GM19043 (cell line): ENCODE data around the gene KLHL5.

Experiments used
- ATAC-seq: cut with Tn5 transposase; IDR thresholded peaks from one replicate; pipeline ENCODE4 v1.9.1; 2021; ENCODE audit warnings: low read depth; ENCODE audit not compliant: unreplicated experiment

Gene KLHL5

GRCh38 chr4:39043058-39043860 lies 18.8 kb upstream of the KLHL5 start:
- ATAC-seq = no peak

DNA sequence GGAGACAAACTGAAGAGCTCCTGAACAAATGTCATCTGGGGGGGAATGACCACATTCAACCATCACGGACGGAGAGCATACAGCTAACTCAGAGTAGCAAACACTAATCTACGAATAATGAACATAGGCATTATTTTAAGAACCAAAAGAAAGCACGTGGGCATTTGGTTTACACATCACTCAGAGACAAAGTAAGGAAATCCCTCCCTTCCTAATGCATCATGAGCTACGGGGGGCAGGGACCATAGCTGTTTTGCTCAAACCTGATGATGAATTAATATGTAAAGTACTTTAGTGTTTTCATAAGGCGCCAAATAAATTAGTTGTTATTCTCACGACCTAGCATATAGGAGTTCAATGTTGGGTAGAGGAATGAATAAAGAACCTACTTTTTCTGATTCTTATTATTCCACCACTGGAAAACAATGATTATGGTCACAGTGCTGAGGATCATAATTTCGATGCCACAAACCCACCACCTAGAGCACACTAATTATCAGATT lies 18.1 kb upstream of the KLHL5 start:
- ATAC-seq = no peak

GRCh38 chr4:39044364-39044955 lies 17.6 kb upstream of the KLHL5 start:
- peak; percentile 53 for ATAC-seq

DNA sequence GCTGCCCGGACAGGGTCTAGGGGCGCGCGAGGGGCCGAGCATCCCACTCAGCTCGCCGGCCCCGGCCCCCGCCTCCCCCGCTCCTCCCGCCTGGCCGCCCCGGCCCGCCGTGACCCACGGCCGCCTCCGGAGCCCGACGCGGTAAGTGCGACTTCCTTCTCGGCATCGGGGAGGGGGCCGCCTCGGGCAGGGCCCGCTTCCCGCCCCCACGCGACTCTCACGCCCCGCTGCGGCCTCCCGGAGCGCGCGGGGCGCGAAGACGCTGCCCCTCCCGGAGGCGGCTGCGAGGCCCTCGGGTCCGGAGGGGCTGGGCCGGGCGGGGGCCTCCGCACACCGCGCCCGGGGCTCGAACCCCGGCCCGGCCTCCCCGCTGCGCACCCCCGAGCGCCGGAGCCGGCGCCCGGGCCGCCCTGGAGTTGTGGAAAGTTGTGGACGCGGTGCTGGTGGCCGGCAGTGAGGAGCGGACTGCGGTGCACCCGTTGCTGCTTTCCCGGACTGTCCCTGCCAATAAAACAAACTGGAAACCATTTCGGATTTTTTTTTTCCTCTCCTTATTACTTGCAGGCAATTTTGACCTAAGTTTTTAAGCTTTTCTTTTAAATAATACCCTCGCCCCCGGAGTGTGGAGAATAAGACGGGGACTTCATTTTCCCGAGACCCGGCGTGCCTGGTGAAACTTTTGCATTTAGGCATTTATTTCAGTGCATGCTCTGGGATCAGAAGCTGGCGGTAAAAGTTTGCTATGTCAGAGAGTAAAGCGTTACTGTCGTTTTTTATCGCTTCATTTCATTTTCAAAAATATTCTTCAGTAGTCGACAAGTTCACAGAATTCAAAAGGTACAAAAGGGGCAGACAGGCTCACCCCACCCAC lies 16.8 kb upstream of the KLHL5 start:
- ATAC-seq = peak; percentile 15

DNA sequence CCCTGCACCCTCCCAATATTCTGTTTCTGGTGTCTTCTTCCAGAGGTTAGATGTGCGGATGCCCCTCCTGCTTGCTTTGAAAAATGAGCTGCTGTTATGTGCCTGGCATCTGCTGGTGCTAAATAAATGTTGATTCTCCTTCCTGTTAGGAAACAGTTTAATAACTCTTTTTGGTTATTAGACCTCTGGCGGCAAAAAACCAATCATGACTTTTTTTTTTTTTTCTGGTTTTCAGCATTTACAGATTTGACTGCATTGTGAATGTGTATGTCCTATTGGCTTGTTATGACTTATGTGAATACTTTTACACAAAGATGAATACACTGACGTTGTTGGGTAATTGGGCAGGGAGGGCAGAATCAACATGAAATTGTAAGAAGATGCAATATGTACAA lies 16.2 kb upstream of the KLHL5 start:
- no peak for ATAC-seq

DNA sequence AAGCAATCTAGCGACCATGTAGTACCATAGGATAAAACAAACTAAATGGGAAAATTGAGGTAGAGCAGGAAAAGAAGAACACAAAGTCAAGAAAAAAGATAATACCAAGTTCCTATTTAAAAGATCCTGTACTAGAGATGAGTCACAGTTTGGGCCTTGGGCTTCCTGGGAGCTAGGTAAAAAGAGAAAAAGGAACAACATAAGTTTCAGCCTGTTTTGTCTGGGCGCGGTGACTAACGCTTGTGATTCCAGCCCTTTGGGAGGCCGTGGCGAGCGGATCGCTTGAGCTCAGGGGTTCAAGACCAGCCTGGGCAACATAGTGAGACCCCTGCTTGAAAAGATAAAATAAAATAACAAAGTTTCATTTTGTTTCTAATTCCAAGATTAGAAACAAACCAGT lies 15.8 kb upstream of the KLHL5 start:
- ATAC-seq = no peak

GRCh38 chr4:39047681-39048080 lies 14.4 kb upstream of the KLHL5 start:
- no peak for ATAC-seq

- ATAC-seq = no peak
Observed at GRCh38 chr4:39048311-39048710, 13.7 kb upstream of the KLHL5 start.

DNA sequence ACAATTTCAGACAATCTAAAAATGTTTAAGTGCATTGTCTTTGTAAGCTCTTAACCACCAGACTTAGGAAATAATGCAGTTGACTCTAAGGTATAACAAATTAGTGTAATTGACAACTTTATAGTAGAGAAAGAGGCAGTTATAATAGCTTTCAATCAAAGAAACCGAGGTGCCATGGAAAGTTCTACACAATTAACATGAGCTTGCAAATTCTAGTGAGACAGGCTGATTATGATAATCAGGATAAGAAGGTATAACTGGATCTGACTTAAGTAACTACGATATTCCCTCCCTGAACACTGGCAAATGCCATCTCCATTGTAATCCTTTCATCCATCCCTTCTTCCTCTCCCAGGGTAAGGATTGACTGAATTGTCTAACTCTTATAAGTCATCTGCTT lies 11.4 kb upstream of the KLHL5 start:
- ATAC-seq = no peak

GRCh38 chr4:39051492-39051891 lies 10.5 kb upstream of the KLHL5 start:
- no peak for ATAC-seq

GRCh38 chr4:39053983-39054382 lies 8.0 kb upstream of the KLHL5 start:
- no peak for ATAC-seq

DNA sequence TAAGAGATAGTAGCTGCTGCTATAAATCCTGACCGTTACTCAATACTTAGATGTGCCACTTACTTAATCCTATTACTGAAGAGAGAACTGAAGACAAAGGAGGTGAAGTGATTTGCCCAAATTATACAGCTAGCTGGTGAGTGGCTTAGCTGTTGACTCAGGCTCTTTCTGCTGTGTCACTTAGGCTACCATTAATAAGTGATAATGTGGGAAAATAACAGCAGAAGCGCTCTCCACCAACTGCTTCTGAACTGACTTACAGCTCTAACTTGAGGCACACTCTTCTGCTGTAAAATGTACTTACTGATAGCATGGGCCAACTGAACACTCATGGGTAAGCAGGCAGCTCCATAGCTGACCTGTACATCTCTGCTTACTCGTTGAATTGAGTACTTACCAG lies 7.5 kb upstream of the KLHL5 start:
- no peak for ATAC-seq

- no peak for ATAC-seq
Observed at GRCh38 chr4:39056023-39056422, 6.0 kb upstream of the KLHL5 start.

DNA sequence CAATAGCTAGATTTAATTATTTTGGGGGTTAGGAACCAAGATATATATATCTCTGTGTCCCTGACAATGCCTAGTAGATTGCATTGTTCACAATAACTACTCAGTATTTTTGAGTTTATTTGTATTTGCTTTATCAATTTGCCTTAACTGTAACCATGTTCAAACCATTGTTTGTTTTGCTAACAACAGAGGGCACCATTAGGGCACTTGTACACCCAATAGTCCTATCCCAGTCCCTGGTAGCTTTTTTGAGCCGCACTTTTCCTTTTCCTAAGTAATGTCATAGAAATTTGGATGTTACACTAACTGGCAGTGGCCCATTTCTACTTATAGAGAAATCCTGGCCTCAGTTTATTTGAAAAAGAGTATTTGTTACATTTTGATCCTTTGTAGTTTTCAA lies 575 bp upstream of the KLHL5 start:
- no peak for ATAC-seq

GRCh38 chr4:39062770-39063097 lies 702 bp downstream of the KLHL5 start:
- ATAC-seq = no peak

DNA sequence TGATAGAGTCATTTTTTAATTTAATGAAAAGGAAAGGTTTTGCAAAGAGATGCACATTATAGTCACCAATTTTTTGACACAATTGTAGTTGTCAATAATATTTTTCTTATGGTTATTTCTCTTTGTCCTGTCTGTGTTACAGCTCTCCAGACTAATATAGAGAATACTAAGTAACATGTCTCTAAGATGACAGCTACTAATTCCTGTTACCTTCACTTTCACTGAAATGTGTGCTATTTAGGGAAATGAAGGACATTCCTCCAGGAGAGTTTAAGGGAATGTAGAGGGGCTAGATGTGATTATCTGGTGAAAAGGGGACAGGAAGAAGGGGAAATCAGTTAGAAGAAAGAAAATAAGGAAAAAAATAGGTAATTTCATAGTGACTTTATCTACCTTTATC lies 1.4 kb downstream of the KLHL5 start:
- ATAC-seq = no peak

DNA sequence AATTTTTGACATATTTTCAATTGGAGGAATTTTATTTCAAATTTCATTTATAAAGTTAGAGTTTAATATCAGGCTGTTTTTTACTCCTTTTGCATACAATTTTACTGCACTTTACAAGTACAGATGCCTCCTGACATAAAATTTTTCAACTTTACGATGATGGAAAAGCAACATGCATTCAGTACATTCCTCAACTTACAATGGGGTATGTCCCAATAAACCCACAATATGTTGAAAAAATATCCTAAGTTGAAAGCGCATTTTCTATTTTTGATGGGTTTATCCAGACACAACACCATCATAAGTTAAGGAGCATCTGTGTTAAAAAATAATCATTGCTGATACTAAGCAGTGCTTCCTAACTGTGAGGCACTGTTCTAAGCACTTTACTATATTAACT lies 4.3 kb downstream of the KLHL5 start:
- no peak for ATAC-seq

- ATAC-seq = no peak
Observed at GRCh38 chr4:39067031-39067430, 5.0 kb downstream of the KLHL5 start.

DNA sequence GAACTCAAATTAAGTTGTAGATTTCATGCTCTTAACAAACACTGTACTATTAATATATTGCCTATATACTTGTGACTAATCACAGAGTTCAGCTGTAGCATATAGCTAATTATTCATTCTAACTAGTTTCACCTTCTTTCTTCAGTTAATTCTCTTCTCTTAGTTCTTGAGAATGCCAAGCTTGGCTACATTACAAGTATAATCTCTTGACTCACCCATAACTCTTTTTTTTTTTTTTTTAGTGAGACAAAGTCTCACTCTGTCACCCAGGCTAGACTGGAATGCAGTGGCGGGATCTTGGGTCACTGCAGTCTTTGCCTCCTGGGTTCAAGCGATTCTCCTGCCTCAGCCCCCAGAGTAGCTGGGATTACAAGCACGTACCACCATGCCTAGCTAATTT lies 5.4 kb downstream of the KLHL5 start:
- ATAC-seq = no peak

- ATAC-seq = no peak
Observed at GRCh38 chr4:39068907-39069306, 6.9 kb downstream of the KLHL5 start.

DNA sequence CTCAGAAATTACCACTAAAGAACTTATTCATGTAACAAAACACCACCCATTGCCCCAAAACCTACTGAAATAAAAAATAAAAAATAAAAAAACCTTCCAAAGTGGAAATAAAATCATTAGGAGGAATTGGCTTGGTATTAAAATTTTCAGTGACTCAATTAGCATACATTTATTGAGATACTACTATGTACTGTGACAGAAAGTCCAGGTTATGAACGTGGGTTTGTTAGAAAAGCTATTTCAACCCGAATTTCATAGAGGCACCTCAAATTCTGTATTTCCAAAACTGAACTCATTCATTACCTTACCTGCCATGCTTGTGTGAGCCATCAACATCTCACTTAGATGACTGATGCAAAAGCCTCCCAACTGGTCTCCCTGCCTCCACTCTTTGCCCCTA lies 16.8 kb downstream of the KLHL5 start:
- no peak for ATAC-seq
